Spleen (tissue), 11 donors: Measurements from ENCODE around the gene NBDY. TPM values are rescaled to one million over a fixed set of nuclear protein-coding genes. Genes with fewer than 3 reads are reported as not detected.

Experiments used
- DNase-seq: peaks from one replicate; pipeline ENCODE4 v3.0.0-alpha.2; 2020
- H3K27ac ChIP-seq, 8 donors: fragments of 200-600 bp; sonication (generic) in 7 of 8; 1 replicate in 4 of 8; 2 replicates in 4 of 8; pipeline versions ENCODE4 v1.5.0 to v1.8.0; 2016 to 2021; ENCODE audit warnings: inconsistent platforms in 4 of 8, mild to moderate bottlenecking in 4 of 8, moderate library complexity in 1 of 8
- H3K27me3 ChIP-seq, 7 donors: fragments of 200-600 bp; sonication (generic) in 6 of 7; replicated peaks in 1 of 7; 1 replicate in 4 of 7; 2 replicates in 3 of 7; pipeline versions ENCODE4 v1.5.0 to v1.8.0; 2016 to 2021; ENCODE audit warnings: inconsistent platforms in 3 of 7, mild to moderate bottlenecking in 1 of 7
- H3K36me3 ChIP-seq, 6 donors: fragments of 200-600 bp; sonication (generic) in 5 of 6; 1 replicate in 4 of 6; 2 replicates in 2 of 6; pipeline versions ENCODE4 v1.5.0 to v1.8.0; 2016 to 2021; ENCODE audit warnings: inconsistent platforms in 2 of 6
- H3K4me1 ChIP-seq, 6 donors: fragments of 200-600 bp; sonication (generic) in 5 of 6; 1 replicate in 3 of 6; 2 replicates in 3 of 6; pipeline versions ENCODE4 v1.5.0 to v1.8.0; 2016 to 2021; ENCODE audit warnings: inconsistent platforms in 3 of 6
- H3K4me3 ChIP-seq, 8 donors: fragments of 200-600 bp; sonication (generic) in 7 of 8; 1 replicate in 4 of 8; 2 replicates in 4 of 8; pipeline versions ENCODE4 v1.5.0 to v1.8.0; 2016 to 2021; ENCODE audit warnings: inconsistent platforms in 4 of 8, mild to moderate bottlenecking in 4 of 8, moderate library complexity in 2 of 8
- H3K9me3 ChIP-seq, 8 donors: fragments of 200-600 bp; sonication (generic) in 7 of 8; 1 replicate in 4 of 8; 2 replicates in 4 of 8; pipeline versions ENCODE4 v1.5.0 to v1.8.0; 2016 to 2021; ENCODE audit warnings: inconsistent platforms in 4 of 8
- CTCF ChIP-seq, 11 experiments: fragments of 200-600 bp in 7 of 11; fragments of 450-650 bp in 4 of 11; sonication (generic) in 4 of 11; IDR thresholded peaks in 8 of 11; conservative IDR thresholded peaks in 3 of 11; 1 replicate in 7 of 11; 2 replicates in 4 of 11; pipeline versions ENCODE4 v1.4.0 to v1.8.0; 2016 to 2021; ENCODE audit warnings: antibody characterized with exemption in 11 of 11, inconsistent platforms in 4 of 11, mild to moderate bottlenecking in 1 of 11
- POLR2A ChIP-seq, 3 donors: fragments of 450-650 bp; IDR thresholded peaks; one replicate each; pipeline ENCODE4 v1.5.1; 2017; ENCODE audit warnings: antibody characterized with exemption in 3 of 3, mild to moderate bottlenecking in 1 of 3
- POLR2AphosphoS5 ChIP-seq, 3 donors: sonication (generic); formaldehyde crosslinking; IDR thresholded peaks; one replicate each; pipeline ENCODE4 v1.5.1; 2017; ENCODE audit warnings: antibody characterized with exemption in 3 of 3
- WGBS, 5 donors: extraction: QIAGEN DNeasy Blood & Tissue Kit in 3 of 5; methylation state at CpG; one replicate each; pipeline versions ENCODE4 v1.1.5 to v1.1.7; 2013 to 2018; 5-methylcytosine and 5-hydroxymethylcytosine counted together
- intact Hi-C: fragments of 100-400 bp; cut with DNase I; formaldehyde crosslinking; loops from one replicate; pipeline ENCODE4 v1.15.0; 2023; ENCODE audit warnings: low total_unique reads
- polyA plus RNA-seq, 3 donors: library from polyadenylated mRNA; stranded (reverse); fragments of 200-250 nt; gene quantifications; one replicate each; pipeline ENCODE4 v1.2.1, GENCODE V29; 2013
- total RNA-seq, 7 donors: library from RNA; depleted of rRNA in 3 of 7; stranded (reverse); fragments of >200 nt in 3 of 7; fragmentation: NEBNext Ultra II Directional in 4 of 7; extraction: Animal tissue kit (Norgen Biotek cat#: 25700) in 4 of 7; gene quantifications; one replicate each; pipeline versions ENCODE4 v1.1.0 to v1.2.1, GENCODE V29; 2016 to 2021
- donor health status: healthy with polysubstance abuse.
- donor health status: DM: no; HTN: no; CAD: no; lungs with moderate emphysema.
- donor health status: DM: no; HTN: no; CAD: no.
- donor health status: Bipolar disorder and iron deficiency.
- donor health status: healthy.
- donor health status: DM: no; HTN: no; CAD: no.
- donor health status: DM: yes; HTN: yes; CAD: no.

Gene NBDY
- total and polyA plus RNA-seq, 10 donors = 15.7 to 46.7 (median 29.4) TPM

DNA sequence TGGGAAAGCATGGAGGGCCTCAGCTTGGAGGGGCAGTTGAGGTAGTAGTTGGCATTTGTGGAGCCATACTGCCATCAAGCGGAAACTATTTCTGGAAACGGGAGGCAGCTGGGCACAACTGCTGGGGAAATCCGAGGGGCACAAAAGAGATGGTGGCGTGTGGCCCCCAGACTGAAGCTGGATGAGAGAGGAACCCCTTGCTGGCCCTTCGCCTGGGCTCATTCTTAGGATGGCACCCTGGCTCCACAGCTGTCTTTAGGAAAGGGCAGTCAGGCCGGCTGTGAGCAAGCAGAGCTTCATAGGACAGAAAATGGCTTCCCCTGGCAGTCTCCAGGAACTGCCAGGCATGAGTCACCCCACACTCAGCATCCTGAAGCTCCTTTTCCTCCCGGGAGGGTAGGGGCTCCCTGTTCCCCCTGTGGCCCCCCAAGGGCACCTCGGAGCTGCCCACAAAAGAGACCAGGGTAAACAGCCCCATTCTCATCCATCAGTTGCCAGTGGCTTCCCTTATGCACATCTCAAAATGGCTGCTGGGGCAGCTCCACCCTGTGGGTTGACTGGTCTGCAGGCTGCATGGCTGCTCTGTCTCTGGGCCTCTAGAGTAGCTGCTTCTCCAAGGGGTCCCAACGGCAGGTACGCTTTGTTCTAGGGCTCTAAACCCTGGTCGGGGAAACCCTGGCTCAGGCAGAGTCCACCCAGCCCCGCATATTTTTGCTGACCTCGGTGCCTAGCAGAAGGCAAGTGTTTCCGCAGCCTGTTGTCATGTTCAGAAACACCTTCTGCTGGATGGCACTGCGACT lies 64.7 kb downstream of the NBDY start:
- peaks cover 0 to 15% (median 8%) of the 10 kb centered on the region in 6 donors for H3K4me1 ChIP-seq
- no peak for TF ChIP-seq CTCF (IDR thresholded peaks at IDR 0.05 in 8 of 11, conservative IDR thresholded peaks at IDR 0.05 in 3 of 11)
- no peak for TF ChIP-seq POLR2A (IDR thresholded peaks at IDR 0.05)
- TF ChIP-seq POLR2AphosphoS5 (IDR thresholded peaks at IDR 0.05) = no peak
- no peaks in the 10 kb centered on the region for H3K9me3 ChIP-seq
- H3K27me3 ChIP-seq = no peaks in the 10 kb centered on the region
- intact Hi-C loops = no loop called here
- peak overlapping the region in 1 of 8 donors; percentile 11 for H3K4me3 ChIP-seq
- 74 to 95% (median 90%) methylated on average over 12 to 15 of the region's 15 CpGs for WGBS, 5 donors
- H3K27ac ChIP-seq = no peak overlapping the region
- DNase-seq = peak; percentile 62
- H3K36me3 ChIP-seq = peaks cover 0 to 10% (median 0%) of the 10 kb centered on the region in 6 donors

DNA sequence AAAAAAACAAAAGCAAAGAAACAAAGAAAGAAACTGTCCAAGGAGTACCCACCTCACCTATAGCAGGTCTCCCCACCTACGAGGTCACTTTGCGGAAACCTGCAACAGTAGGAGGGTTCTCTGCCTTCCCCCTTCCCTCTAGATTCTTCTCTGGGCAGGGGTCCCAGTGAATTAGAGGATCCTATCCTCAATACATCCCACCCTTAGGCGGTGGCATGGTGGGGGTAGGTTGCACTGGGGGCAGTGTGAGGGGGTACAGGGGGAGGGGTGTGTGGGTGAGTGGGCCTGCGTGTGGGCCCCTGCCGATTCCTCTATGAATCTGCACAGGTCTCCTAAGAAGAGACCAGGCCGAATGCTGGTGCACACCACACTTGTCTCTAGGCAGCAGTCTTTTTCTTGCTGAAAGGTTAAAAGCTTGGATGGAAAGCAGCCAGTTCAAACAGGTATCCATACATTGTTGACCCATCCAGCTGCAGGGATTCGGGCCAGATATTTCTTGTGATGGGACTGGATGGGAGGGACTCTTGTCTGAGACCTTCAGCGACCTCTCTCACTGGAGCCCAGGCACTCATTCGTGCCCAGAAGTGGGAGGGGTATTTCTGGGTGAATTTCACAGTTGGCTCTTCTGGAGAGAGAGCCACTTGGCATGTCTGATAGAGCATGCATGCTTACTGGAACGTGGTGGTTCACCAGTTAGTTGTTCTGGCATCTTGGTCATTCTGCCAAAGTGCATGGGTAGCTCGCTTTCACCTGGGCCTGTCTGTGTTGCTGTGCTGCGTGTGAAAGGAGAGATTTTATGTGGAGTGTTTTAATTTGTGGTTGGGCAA lies 65.6 kb downstream of the NBDY start:
- Histone ChIP-seq H3K9me3 (no peaks in the 10 kb centered on the region), H3K4me1 (peaks cover 0 to 15% (median 8%) of the 10 kb centered on the region in 6 donors), H3K36me3 (peaks cover 0 to 8% (median 0%) of the 10 kb centered on the region in 6 donors), H3K27me3 (no peaks in the 10 kb centered on the region), H3K4me3 (no peak overlapping the region), H3K27ac (no peak overlapping the region)
- intact Hi-C loops = no loop called here
- no peak for TF ChIP-seq POLR2A (IDR thresholded peaks at IDR 0.05)
- no peak for TF ChIP-seq CTCF (IDR thresholded peaks at IDR 0.05 in 8 of 11, conservative IDR thresholded peaks at IDR 0.05 in 3 of 11)
- TF ChIP-seq POLR2AphosphoS5 (IDR thresholded peaks at IDR 0.05) = no peak
- DNase-seq = peak; percentile 71
- 71 to 92% (median 84%) methylated on average over 4 to 12 of the region's 12 CpGs for WGBS, 5 donors

- H3K4me1 ChIP-seq = peaks cover 0 to 20% (median 11%) of the 10 kb centered on the region in 6 donors
- no peak for TF ChIP-seq POLR2AphosphoS5 (IDR thresholded peaks at IDR 0.05)
- no peak for TF ChIP-seq CTCF (IDR thresholded peaks at IDR 0.05 in 8 of 11, conservative IDR thresholded peaks at IDR 0.05 in 3 of 11)
- no peak for TF ChIP-seq POLR2A (IDR thresholded peaks at IDR 0.05)
- H3K27me3 ChIP-seq = no peaks in the 10 kb centered on the region
- DNase-seq = no peak
- intact Hi-C loops = no loop called here
- peaks cover 0 to 8% (median 0%) of the 10 kb centered on the region in 6 donors for H3K36me3 ChIP-seq
- WGBS, 5 donors = 91 to 97% (median 93%) methylated on average over 13 to 14 of the region's 14 CpGs
- no peak overlapping the region for H3K27ac ChIP-seq
- H3K9me3 ChIP-seq = no peaks in the 10 kb centered on the region
- H3K4me3 ChIP-seq = no peak overlapping the region
Observed at GRCh38 chrX:56795309-56795868, 66.3 kb downstream of the NBDY start.
